Neural crest cell (in vitro differentiated cells): ENCODE measurements around the gene LTBP1. TPM values are rescaled to one million over a fixed set of nuclear protein-coding genes. Genes with fewer than 3 reads are reported as not detected.

Experiments used
- DNase-seq: peaks from one replicate; pipeline ENCODE4 v3.0.0; 2021; ENCODE audit warnings: low read depth, mixed read lengths, low spot score
- H3K27ac Mint-ChIP-seq: one replicate; pipeline ENCODE4 v1.8.0; 2021; ENCODE audit warnings: mild to moderate bottlenecking, mixed read lengths; ENCODE audit not compliant: unreplicated experiment
- H3K27me3 Mint-ChIP-seq: 2 replicates; pipeline ENCODE4 v1.8.0; 2021; ENCODE audit warnings: low read depth, mild to moderate bottlenecking, mixed read lengths
- H3K36me3 Mint-ChIP-seq: 2 replicates; pipeline ENCODE4 v1.8.0; 2021; ENCODE audit warnings: low read depth, mild to moderate bottlenecking, mixed read lengths
- H3K4me1 Mint-ChIP-seq: 2 replicates; pipeline ENCODE4 v1.8.0; 2021; ENCODE audit warnings: mixed read lengths
- H3K4me3 Mint-ChIP-seq: one replicate; pipeline ENCODE4 v1.8.0; 2021; ENCODE audit warnings: mild to moderate bottlenecking, mixed read lengths
- H3K9me3 Mint-ChIP-seq: 2 replicates; pipeline ENCODE4 v1.8.0; 2021; ENCODE audit warnings: mixed read lengths
- total RNA-seq: library from RNA; stranded (reverse); gene quantifications from 2 replicates; pipeline ENCODE4 v1.2.1, GENCODE V29; 2021
- TF ChIP-seq, protein P1 (sequence below): fragments of 200-600 bp; sonication (generic); conservative IDR thresholded peaks from 2 replicates; pipeline ENCODE4 v1.5.0; 2021; ENCODE audit warnings: antibody characterized with exemption, mild to moderate bottlenecking

The LTBP1 gene
- total RNA-seq, 1 donor from 2014 or later = 30.2 TPM

DNA sequence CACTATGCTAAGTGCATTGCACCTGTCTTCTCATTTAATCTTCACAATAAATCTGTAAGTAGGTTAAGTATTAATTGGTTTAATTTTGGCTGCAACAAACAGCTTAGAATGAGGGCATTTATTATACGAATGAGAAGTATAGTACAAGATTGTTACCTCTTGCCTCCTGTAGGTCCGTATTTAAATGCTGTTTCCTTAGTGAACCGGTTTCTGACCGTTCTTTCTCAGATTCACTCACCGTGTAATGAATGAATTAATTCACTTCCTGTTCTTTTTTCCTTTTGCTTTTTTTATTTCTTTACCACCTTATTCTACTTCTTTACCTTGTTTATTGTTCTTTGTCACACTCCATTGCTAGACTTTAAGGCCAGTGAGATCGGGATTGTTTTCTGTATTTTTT lies 375.9 kb downstream of the LTBP1 start:
- H3K9me3 Mint-ChIP-seq = no peaks in the 10 kb centered on the region
- no peaks in the 10 kb centered on the region for H3K36me3 Mint-ChIP-seq
- H3K4me1 Mint-ChIP-seq = peaks cover 10% of the 10 kb centered on the region
- no peaks in the 10 kb centered on the region for H3K27me3 Mint-ChIP-seq
- no peak overlapping the region for H3K27ac Mint-ChIP-seq
- TF ChIP-seq, protein P1, sequence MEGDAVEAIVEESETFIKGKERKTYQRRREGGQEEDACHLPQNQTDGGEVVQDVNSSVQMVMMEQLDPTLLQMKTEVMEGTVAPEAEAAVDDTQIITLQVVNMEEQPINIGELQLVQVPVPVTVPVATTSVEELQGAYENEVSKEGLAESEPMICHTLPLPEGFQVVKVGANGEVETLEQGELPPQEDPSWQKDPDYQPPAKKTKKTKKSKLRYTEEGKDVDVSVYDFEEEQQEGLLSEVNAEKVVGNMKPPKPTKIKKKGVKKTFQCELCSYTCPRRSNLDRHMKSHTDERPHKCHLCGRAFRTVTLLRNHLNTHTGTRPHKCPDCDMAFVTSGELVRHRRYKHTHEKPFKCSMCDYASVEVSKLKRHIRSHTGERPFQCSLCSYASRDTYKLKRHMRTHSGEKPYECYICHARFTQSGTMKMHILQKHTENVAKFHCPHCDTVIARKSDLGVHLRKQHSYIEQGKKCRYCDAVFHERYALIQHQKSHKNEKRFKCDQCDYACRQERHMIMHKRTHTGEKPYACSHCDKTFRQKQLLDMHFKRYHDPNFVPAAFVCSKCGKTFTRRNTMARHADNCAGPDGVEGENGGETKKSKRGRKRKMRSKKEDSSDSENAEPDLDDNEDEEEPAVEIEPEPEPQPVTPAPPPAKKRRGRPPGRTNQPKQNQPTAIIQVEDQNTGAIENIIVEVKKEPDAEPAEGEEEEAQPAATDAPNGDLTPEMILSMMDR = no peak
- H3K4me3 Mint-ChIP-seq = no peak overlapping the region
- no peak for DNase-seq

DNA sequence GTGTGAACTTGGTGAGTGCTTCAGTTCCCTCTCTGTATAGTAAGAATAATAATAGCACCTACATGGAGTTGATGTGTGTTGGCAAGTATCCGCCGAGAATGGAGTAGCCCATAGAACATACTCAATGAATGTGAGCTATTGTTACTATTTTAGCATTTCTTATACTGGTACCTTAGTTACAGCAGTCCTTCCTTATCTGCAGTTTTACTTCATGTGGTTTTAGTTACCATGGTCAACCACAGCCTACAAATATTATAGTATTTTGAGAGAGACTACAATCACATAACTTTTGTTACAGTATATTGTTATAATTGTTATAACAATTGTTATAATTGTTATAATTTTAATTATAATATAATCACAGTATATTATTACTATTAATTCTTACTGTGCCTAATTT lies 377.2 kb downstream of the LTBP1 start:
- Mint-ChIP-seq H3K4me3 (no peak overlapping the region), H3K36me3 (peaks cover 3% of the 10 kb centered on the region), H3K27ac (no peak overlapping the region), H3K27me3 (no peaks in the 10 kb centered on the region), H3K9me3 (no peaks in the 10 kb centered on the region), H3K4me1 (peaks cover 10% of the 10 kb centered on the region)
- TF ChIP-seq, protein P1 = no peak
- DNase-seq = no peak

DNA sequence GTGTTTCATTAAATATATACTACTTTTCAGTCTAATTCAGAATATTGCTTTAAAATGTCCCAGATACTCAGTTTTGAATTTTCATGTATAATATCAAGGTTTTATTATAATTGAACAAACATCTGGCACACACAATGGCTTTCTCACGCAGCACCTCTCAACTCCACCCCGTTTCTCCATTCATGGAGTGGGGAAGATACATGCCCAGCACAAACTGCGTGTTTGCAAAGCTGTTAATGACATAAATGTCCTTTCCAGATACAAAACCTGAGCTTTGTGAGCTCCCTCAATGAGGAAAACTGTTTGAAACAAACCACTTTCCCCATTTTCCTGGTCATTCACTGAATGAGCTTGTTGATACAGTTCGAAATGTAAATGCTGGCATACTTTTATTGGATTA lies 379.3 kb downstream of the LTBP1 start:
- Mint-ChIP-seq H3K27ac (no peak overlapping the region), H3K4me1 (peaks cover 10% of the 10 kb centered on the region), H3K27me3 (no peaks in the 10 kb centered on the region), H3K9me3 (no peaks in the 10 kb centered on the region), H3K36me3 (peaks cover 3% of the 10 kb centered on the region), H3K4me3 (no peak overlapping the region)
- no peak for DNase-seq
- TF ChIP-seq, protein P1 = no peak

DNA sequence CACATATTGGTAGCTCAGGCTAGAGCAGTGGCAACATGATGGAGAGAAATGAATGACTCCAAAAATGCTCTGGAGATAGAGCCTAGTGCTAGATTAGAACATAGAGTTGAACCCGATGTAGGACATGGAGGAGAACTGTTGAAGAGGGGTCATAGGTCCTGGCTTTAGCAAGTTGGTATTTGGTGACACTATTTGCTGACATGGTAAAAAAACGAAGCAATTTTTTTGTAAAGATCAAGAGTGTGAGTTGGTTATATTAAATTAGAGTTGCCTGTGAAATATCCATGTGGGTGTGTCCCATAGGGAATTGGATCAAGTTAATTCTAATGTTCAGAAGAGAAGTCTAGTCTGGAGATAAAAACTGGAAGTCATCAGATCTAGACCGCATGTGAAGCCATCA lies 386.7 kb downstream of the LTBP1 start:
- Mint-ChIP-seq H3K4me3 (no peak overlapping the region), H3K36me3 (peaks cover 3% of the 10 kb centered on the region), H3K4me1 (no peaks in the 10 kb centered on the region), H3K9me3 (peaks cover 4% of the 10 kb centered on the region), H3K27ac (no peak overlapping the region), H3K27me3 (no peaks in the 10 kb centered on the region)
- DNase-seq = no peak
- TF ChIP-seq, protein P1 = no peak

DNA sequence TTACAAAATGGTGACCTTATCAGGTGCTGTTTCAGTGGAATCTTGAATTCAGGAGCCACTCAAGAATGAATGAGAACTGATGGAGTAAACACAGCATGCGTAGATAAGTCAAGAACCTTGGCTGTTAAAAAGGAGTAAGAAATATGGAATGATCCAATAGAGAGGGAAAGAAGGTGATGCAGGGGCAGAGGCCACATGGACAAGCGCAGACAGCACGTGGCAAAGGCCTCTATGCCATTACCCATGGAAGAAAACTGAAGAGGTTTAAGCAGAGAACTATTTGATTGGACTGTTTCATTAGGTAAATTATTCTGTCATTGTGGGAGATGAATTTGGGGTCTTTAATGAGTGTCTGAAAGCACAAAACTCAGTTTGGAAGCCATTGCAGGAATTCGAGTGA lies 387.3 kb downstream of the LTBP1 start:
- TF ChIP-seq, protein P1 = no peak
- Mint-ChIP-seq H3K9me3 (peaks cover 4% of the 10 kb centered on the region), H3K4me3 (no peak overlapping the region), H3K36me3 (no peaks in the 10 kb centered on the region), H3K4me1 (no peaks in the 10 kb centered on the region), H3K27ac (no peak overlapping the region), H3K27me3 (no peaks in the 10 kb centered on the region)
- DNase-seq = no peak

DNA sequence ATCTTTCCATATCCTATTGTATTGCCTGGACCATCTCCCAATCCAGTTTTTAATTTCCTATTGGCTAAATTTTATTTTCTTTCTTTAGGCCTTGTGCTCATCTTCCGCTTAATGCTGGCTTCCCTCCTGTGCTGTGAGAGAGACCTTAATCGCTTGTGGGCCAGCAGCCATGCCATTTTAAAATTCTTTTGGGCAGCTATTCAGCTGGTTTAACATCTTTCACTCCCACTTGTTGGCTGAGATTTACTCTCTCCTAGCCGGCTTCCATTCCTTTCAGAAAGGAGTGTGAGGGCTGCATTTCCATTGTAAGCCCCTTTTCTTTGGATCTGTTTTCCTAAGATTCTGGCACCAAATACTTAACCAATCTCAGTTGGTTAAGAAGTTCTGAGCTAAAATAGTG lies 388.8 kb downstream of the LTBP1 start:
- Mint-ChIP-seq H3K36me3 (no peaks in the 10 kb centered on the region), H3K4me1 (no peaks in the 10 kb centered on the region), H3K9me3 (peaks cover 4% of the 10 kb centered on the region), H3K4me3 (no peak overlapping the region), H3K27ac (no peak overlapping the region), H3K27me3 (no peaks in the 10 kb centered on the region)
- DNase-seq = no peak
- TF ChIP-seq, protein P1 = no peak
